Mesenchymal stem cell (in vitro differentiated cells and primary cell): ENCODE data around the gene FOXC2.

Experiments
- DNase-seq: peaks from one replicate; pipeline ENCODE4 v3.0.0-alpha.2; 2013
- H2AFZ ChIP-seq: one replicate; pipeline ENCODE4 v1.6.1; 2013; ENCODE audit warnings: low read depth, mild to moderate bottlenecking, control low read depth, inconsistent platforms, low read length, moderate library complexity
- H2AK5ac ChIP-seq: 2 replicates; pipeline ENCODE4 v1.6.1; 2013; ENCODE audit warnings: low read length, moderate library complexity, mild to moderate bottlenecking, inconsistent platforms; ENCODE audit not compliant: severe bottlenecking
- H2BK120ac ChIP-seq: one replicate; pipeline ENCODE4 v1.6.1; 2013; ENCODE audit warnings: low read depth, mild to moderate bottlenecking, inconsistent platforms, low read length, moderate library complexity
- H2BK12ac ChIP-seq, 2 experiments: one replicate each; pipeline ENCODE4 v1.6.1; 2013; ENCODE audit warnings: inconsistent platforms in 2 of 2, low read length in 2 of 2, mild to moderate bottlenecking in 2 of 2, moderate library complexity in 2 of 2, control low read depth in 1 of 2
- H2BK15ac ChIP-seq: one replicate; pipeline ENCODE4 v1.6.1; 2013; ENCODE audit warnings: mild to moderate bottlenecking, low read depth, inconsistent platforms; ENCODE audit not compliant: poor library complexity, severe bottlenecking
- H2BK5ac ChIP-seq: 2 replicates; pipeline ENCODE4 v1.6.1; 2013; ENCODE audit warnings: low read depth, mild to moderate bottlenecking, low read length, control low read depth, inconsistent platforms; ENCODE audit not compliant: poor library complexity, severe bottlenecking
- H3K14ac ChIP-seq, 2 experiments: one replicate each; pipeline ENCODE4 v1.6.1; 2013; ENCODE audit warnings: inconsistent platforms in 2 of 2, low read length in 2 of 2, control low read depth in 1 of 2, mild to moderate bottlenecking in 1 of 2, moderate library complexity in 1 of 2
- H3K18ac ChIP-seq, 2 experiments: one replicate each; pipeline ENCODE4 v1.6.1; 2013; ENCODE audit warnings: inconsistent platforms in 2 of 2, low read length in 2 of 2, control low read depth in 1 of 2, low read depth in 1 of 2, mild to moderate bottlenecking in 1 of 2
- H3K23ac ChIP-seq, 2 experiments: one replicate each; pipeline ENCODE4 v1.6.1; 2013; ENCODE audit warnings: inconsistent platforms in 2 of 2, low read length in 2 of 2, mild to moderate bottlenecking in 2 of 2, moderate library complexity in 2 of 2, control low read depth in 1 of 2
- H3K27ac ChIP-seq: 2 replicates; pipeline ENCODE4 v1.5.1; 2013; ENCODE audit warnings: mild to moderate bottlenecking, moderate library complexity, low read length, control low read depth, inconsistent platforms; ENCODE audit not compliant: poor library complexity, severe bottlenecking
- H3K27me3 ChIP-seq, 2 experiments: 2 replicates each; pipeline versions ENCODE4 v1.6.1 to v1.7.0; 2013; ENCODE audit warnings: low read length in 2 of 2, mild to moderate bottlenecking in 2 of 2, moderate library complexity in 2 of 2, control low read depth in 1 of 2, inconsistent platforms in 1 of 2; ENCODE audit not compliant: control insufficient read depth in 1 of 2, insufficient read depth in 1 of 2
- H3K36me3 ChIP-seq, 2 experiments: 2 replicates each; pipeline versions ENCODE4 v1.6.1 to v1.7.0; 2013; ENCODE audit warnings: low read length in 2 of 2, control low read depth in 1 of 2, inconsistent platforms in 1 of 2, low read depth in 1 of 2, mild to moderate bottlenecking in 1 of 2; ENCODE audit not compliant: insufficient read depth in 2 of 2, control insufficient read depth in 1 of 2
- H3K4ac ChIP-seq, 2 experiments: one replicate each; pipeline ENCODE4 v1.6.1; 2013; ENCODE audit warnings: inconsistent platforms in 2 of 2, low read length in 2 of 2, mild to moderate bottlenecking in 2 of 2, moderate library complexity in 2 of 2, control low read depth in 1 of 2, low read depth in 1 of 2
- H3K4me1 ChIP-seq: 2 replicates; pipeline ENCODE4 v1.6.1; 2013; ENCODE audit warnings: low read depth, low read length, control low read depth; ENCODE audit not compliant: control insufficient read depth, insufficient read depth
- H3K4me2 ChIP-seq: 2 replicates; pipeline ENCODE4 v1.6.1; 2013; ENCODE audit warnings: low read length, mild to moderate bottlenecking, inconsistent platforms; ENCODE audit not compliant: poor library complexity, severe bottlenecking
- H3K4me3 ChIP-seq, 2 experiments: 2 replicates each; pipeline versions ENCODE4 v1.5.1 to v1.7.0; 2013; ENCODE audit warnings: low read length in 2 of 2, mild to moderate bottlenecking in 2 of 2, control low read depth in 1 of 2, low read depth in 1 of 2; ENCODE audit not compliant: insufficient read depth in 1 of 2
- H3K79me1 ChIP-seq: replicated peaks from 2 replicates; pipeline ENCODE4 v1.6.1; 2013; ENCODE audit warnings: mild to moderate bottlenecking, control low read depth, low read length, inconsistent platforms; ENCODE audit not compliant: poor library complexity, severe bottlenecking
- H3K9ac ChIP-seq: 2 replicates; pipeline ENCODE4 v1.7.0; 2013; ENCODE audit warnings: mild to moderate bottlenecking, low read length, moderate library complexity
- H3K9me3 ChIP-seq: 2 replicates; pipeline ENCODE4 v1.7.0; 2013; ENCODE audit warnings: mild to moderate bottlenecking, low read length; ENCODE audit not compliant: control insufficient read depth
- H4K8ac ChIP-seq: one replicate; pipeline ENCODE4 v1.6.1; 2013; ENCODE audit warnings: inconsistent platforms, mild to moderate bottlenecking, low read length, moderate library complexity
- H4K91ac ChIP-seq: one replicate; pipeline ENCODE4 v1.6.1; 2013; ENCODE audit warnings: mild to moderate bottlenecking, low read length, inconsistent platforms
- WGBS: methylation state at CpG from one replicate; pipeline ENCODE4 v1.1.7; 2013; ENCODE audit warnings: mixed read lengths; 5-methylcytosine and 5-hydroxymethylcytosine counted together

FOXC2 gene

DNA sequence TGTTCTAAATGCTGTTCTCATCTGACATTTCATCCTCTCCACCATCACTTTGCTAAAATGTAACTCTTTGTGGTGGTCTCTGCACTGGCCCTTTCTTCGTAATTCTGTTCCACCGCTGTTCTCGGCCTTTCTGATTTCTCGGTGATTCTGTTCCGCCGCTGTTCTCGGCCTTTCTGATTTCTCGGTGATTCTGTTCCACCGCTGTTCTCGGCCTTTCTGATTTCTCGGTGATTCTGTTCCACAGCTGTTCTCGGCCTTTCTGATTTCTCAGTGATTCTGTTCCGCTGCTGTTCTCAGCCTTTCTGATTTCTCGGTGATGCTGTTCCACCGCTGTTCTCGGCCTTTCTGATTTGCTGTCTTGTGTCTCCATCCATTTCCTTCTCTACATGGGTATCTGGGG lies 44.0 kb upstream of the FOXC2 start:
- 84% methylated on average over 16 of the region's 16 CpGs for WGBS
- peaks cover 50 to 79% of the 10 kb centered on the region in 2 experiments for H3K27me3 ChIP-seq
- DNase-seq: no peak
- H2BK5ac ChIP-seq: no peak overlapping the region
- no peak overlapping the region for H3K27ac ChIP-seq
- no peak overlapping the region for H2BK120ac ChIP-seq
- no peak overlapping the region for H3K4me2 ChIP-seq
- no peak overlapping the region for H4K8ac ChIP-seq
- H4K91ac ChIP-seq: no peak overlapping the region
- H3K18ac ChIP-seq: no peak overlapping the region
- no peak overlapping the region for H2BK12ac ChIP-seq
- no peak overlapping the region for H2AFZ ChIP-seq
- H3K9me3 ChIP-seq: no peaks in the 10 kb centered on the region
- no peak overlapping the region for H3K23ac ChIP-seq
- H3K9ac ChIP-seq: no peak overlapping the region
- no peaks in the 10 kb centered on the region for H3K36me3 ChIP-seq
- H2AK5ac ChIP-seq: no peak overlapping the region
- no peak overlapping the region for H3K4me3 ChIP-seq
- no peaks in the 10 kb centered on the region for H3K79me1 ChIP-seq
- H3K14ac ChIP-seq: no peak overlapping the region
- no peak overlapping the region for H2BK15ac ChIP-seq
- no peak overlapping the region for H3K4ac ChIP-seq
- H3K4me1 ChIP-seq: peaks cover 5% of the 10 kb centered on the region

DNA sequence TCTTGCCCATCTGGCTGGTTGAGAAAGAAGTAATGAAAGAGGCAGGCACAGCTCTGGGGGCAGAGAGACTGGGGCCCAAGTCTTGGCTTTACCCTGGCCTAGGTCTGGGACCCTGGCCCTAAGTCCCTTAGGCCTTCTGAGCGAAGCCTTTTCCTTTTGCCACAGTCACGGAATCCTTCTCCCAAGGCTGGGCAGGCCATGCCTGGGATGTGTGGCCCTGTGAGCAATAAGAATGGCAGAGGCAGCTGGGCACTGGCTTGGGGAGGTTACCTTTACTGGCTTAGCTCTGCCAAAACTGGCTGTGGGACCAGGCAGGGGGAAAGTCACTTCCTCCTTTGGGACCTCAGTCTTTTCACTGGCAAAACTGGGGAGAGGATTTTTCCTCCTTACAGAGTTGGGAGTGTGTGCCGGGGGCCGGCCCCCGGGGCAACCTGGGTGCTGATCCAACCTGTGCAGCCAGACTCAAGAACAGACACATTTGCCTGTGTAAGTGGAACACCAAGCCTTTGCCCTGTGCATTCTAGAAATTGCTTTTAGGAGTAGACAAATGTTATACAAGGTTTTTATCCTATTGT lies 43.4 kb upstream of the FOXC2 start:
- 83% methylated on average over 5 of the region's 5 CpGs for WGBS

DNA sequence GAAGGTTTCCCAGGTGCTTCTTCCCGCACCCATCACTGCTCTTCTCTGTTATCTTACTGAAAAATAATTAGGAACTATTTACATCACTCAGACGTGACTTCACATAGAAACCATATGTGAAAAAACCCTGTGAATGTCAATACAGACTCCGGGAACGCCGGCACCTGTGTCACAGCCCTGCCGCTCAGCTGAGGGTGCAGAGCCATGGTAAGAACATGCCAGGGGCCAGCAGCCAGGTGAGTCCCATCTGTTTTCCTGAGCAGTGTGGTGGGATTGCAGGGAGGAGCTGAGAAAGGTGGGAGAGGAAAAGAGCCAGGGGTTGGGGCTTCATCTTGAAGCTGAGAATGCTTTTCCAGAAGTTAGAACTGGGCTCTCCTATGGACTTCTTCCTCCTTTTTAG lies 42.6 kb upstream of the FOXC2 start:
- DNase-seq: no peak
- peaks cover 36 to 71% of the 10 kb centered on the region in 2 experiments for H3K27me3 ChIP-seq
- no peak overlapping the region for H4K91ac ChIP-seq
- H2BK12ac ChIP-seq: no peak overlapping the region
- no peaks in the 10 kb centered on the region for H3K9me3 ChIP-seq
- no peak overlapping the region for H2BK15ac ChIP-seq
- H3K14ac ChIP-seq: no peak overlapping the region
- no peak overlapping the region for H3K9ac ChIP-seq
- no peak overlapping the region for H3K23ac ChIP-seq
- no peak overlapping the region for H3K4ac ChIP-seq
- H3K4me1 ChIP-seq: peaks cover 5% of the 10 kb centered on the region
- H3K36me3 ChIP-seq: no peaks in the 10 kb centered on the region
- H3K79me1 ChIP-seq: no peaks in the 10 kb centered on the region
- H2AK5ac ChIP-seq: no peak overlapping the region
- no peak overlapping the region for H2AFZ ChIP-seq
- no peak overlapping the region for H3K4me2 ChIP-seq
- H2BK120ac ChIP-seq: no peak overlapping the region
- H3K18ac ChIP-seq: no peak overlapping the region
- WGBS: 92% methylated on average over 6 of the region's 6 CpGs
- no peak overlapping the region for H4K8ac ChIP-seq
- H3K27ac ChIP-seq: no peak overlapping the region
- H2BK5ac ChIP-seq: no peak overlapping the region
- H3K4me3 ChIP-seq: no peak overlapping the region

More for the DNA sequence above, 43.4 kb upstream of the FOXC2 start:
- H3K4me3 ChIP-seq: no peak overlapping the region
- H2BK5ac ChIP-seq: no peak overlapping the region
- no peak overlapping the region for H3K27ac ChIP-seq
- H4K8ac ChIP-seq: no peak overlapping the region
- H3K9ac ChIP-seq: no peak overlapping the region
- H3K18ac ChIP-seq: no peak overlapping the region
- no peak overlapping the region for H3K23ac ChIP-seq
- H3K14ac ChIP-seq: no peak overlapping the region
- no peak overlapping the region for H4K91ac ChIP-seq
- no peak overlapping the region for H2BK12ac ChIP-seq
- H3K4me1 ChIP-seq: peaks cover 5% of the 10 kb centered on the region
- no peaks in the 10 kb centered on the region for H3K79me1 ChIP-seq
- H2AK5ac ChIP-seq: no peak overlapping the region
- no peak overlapping the region for H2BK15ac ChIP-seq
- H2AFZ ChIP-seq: no peak overlapping the region
- no peaks in the 10 kb centered on the region for H3K9me3 ChIP-seq
- peaks cover 44 to 76% of the 10 kb centered on the region in 2 experiments for H3K27me3 ChIP-seq
- H2BK120ac ChIP-seq: no peak overlapping the region
- no peak overlapping the region for H3K4me2 ChIP-seq
- DNase-seq: no peak
- no peaks in the 10 kb centered on the region for H3K36me3 ChIP-seq
- no peak overlapping the region for H3K4ac ChIP-seq

DNA sequence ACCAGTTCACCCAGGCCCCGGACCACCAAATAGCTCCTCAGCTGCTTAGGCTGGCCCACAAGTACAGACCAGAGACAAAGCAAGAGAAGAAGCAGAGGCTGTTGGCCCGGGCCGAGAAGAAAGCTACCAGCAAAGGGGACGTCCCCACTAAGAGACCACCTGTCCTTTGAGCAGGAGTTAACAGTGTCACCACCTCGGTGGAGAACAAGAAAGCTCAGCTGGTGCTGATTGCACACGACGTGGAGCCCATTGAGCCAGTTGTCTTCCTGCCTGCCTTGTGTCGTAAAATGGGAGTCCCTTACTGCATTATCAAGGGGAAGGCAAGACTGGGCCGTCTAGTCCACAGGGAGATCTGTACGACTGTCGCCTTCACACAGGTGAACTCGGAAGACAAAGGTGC lies 40.9 kb upstream of the FOXC2 start:
- no peak overlapping the region for H3K23ac ChIP-seq
- no peak overlapping the region for H2AK5ac ChIP-seq
- H2BK5ac ChIP-seq: no peak overlapping the region
- no peak overlapping the region for H2AFZ ChIP-seq
- H3K4me1 ChIP-seq: no peaks in the 10 kb centered on the region
- H3K9ac ChIP-seq: no peak overlapping the region
- WGBS: 79% methylated on average over 12 of the region's 12 CpGs
- H2BK120ac ChIP-seq: no peak overlapping the region
- H3K36me3 ChIP-seq: peaks cover 0 to 8% of the 10 kb centered on the region in 2 experiments
- H3K27ac ChIP-seq: no peak overlapping the region
- H3K79me1 ChIP-seq: no peaks in the 10 kb centered on the region
- H3K27me3 ChIP-seq: peaks cover 26 to 57% of the 10 kb centered on the region in 2 experiments
- H3K14ac ChIP-seq: no peak overlapping the region
- H4K91ac ChIP-seq: no peak overlapping the region
- no peak overlapping the region for H3K4me3 ChIP-seq
- H3K18ac ChIP-seq: no peak overlapping the region
- no peak overlapping the region for H2BK15ac ChIP-seq
- no peak for DNase-seq
- no peaks in the 10 kb centered on the region for H3K9me3 ChIP-seq
- no peak overlapping the region for H3K4me2 ChIP-seq
- no peak overlapping the region for H4K8ac ChIP-seq
- H3K4ac ChIP-seq: no peak overlapping the region
- no peak overlapping the region for H2BK12ac ChIP-seq
